HepG2 (cell line): ENCODE results near the gene NCDN. TPM values are rescaled to one million over a fixed set of nuclear protein-coding genes. Genes with fewer than 3 reads are reported as not detected.

Experiments used
- ATAC-seq: fragments of 200-7000 bp; cut with Tn5 transposase; 3 replicates; pipeline ENCODE4 v1.9.1; 2020; ENCODE audit warnings: mild to moderate bottlenecking, moderate library complexity
- BruUV-seq: library from RNA; stranded (reverse); fragments of 400-500 nt; replicated peaks from 2 replicates; lab custom pipeline; 2021; lab: Mats Ljungman, UMichigan
- CTCF ChIA-PET: fragments of 300-600 bp; formaldehyde crosslinking; extraction: SDS; loops from one replicate; lab custom pipeline; 2021; ENCODE audit warnings: low total read pairs, inconsistent platforms, low intra/inter-chr PET ratio; lab: Yijun Ruan, JAX
- POLR2A ChIA-PET: fragments of 350-600 bp; sonication (Branson Sonifier 250); formaldehyde crosslinking; loops from one replicate; lab custom pipeline; 2020; ENCODE audit warnings: antibody characterized with exemption, inconsistent platforms; lab: Yijun Ruan, JAX
- DNase-seq: peaks from one replicate; pipeline ENCODE4 v3.0.0-alpha.2; 2015; ENCODE audit warnings: low spot score
- FAIRE-seq: peaks from 3 replicates; lab custom pipeline; 2011; peaks lifted over from hg19 to GRCh38; lab: Jason Lieb, UNC
- H2AFZ ChIP-seq: one replicate; pipeline ENCODE4 v1.6.1; 2011; ENCODE audit warnings: low read length, inconsistent platforms
- H3K27ac ChIP-seq: fragments of 300-600 bp; 3 replicates; pipeline ENCODE4 v1.8.0; 2011; ENCODE audit warnings: mixed run types, mild to moderate bottlenecking, mixed read lengths, low read length, inconsistent platforms; ENCODE audit not compliant: insufficient read depth; ENCODE audit errors: extremely low read length
- H3K27me3 ChIP-seq, 2 experiments: fragments of 200-600 bp in 1 of 2; 2 replicates in 1 of 2; 3 replicates in 1 of 2; pipeline versions ENCODE4 v1.6.0 to v1.8.0; 2011; ENCODE audit warnings: low read length in 2 of 2, mild to moderate bottlenecking in 2 of 2, moderate library complexity in 2 of 2, inconsistent platforms in 1 of 2; ENCODE audit not compliant: insufficient read depth in 2 of 2, control insufficient read depth in 1 of 2
- H3K36me3 ChIP-seq, 2 experiments: fragments of 200-600 bp in 1 of 2; replicated peaks in 1 of 2; 2 replicates in 1 of 2; 3 replicates in 1 of 2; pipeline versions ENCODE4 v1.5.1 to v1.8.0; 2011; ENCODE audit warnings: low read length in 2 of 2, inconsistent platforms in 1 of 2; ENCODE audit not compliant: insufficient read depth in 2 of 2, control insufficient read depth in 1 of 2
- H3K4me1 ChIP-seq: 2 replicates; pipeline ENCODE4 v1.5.1; 2012; ENCODE audit warnings: low read length, inconsistent platforms; ENCODE audit not compliant: insufficient read depth
- H3K4me2 ChIP-seq: 2 replicates; pipeline ENCODE4 v1.6.0; 2011; ENCODE audit warnings: low read depth, low read length, inconsistent platforms
- H3K4me3 ChIP-seq, 3 experiments: fragments of 200-600 bp in 1 of 3; sonication (generic), shearing (Covaris generic) in 1 of 3; replicated peaks in 1 of 3; 2 replicates each; pipeline ENCODE4 v1.5.1; 2011 to 2016; ENCODE audit warnings: low read length in 3 of 3, inconsistent platforms in 2 of 3, low read depth in 2 of 3, mild to moderate bottlenecking in 2 of 3, control low read depth in 1 of 3, mixed read lengths in 1 of 3; ENCODE audit not compliant: insufficient read depth in 1 of 3
- H3K79me2 ChIP-seq: one replicate; pipeline ENCODE4 v1.6.1; 2011; ENCODE audit warnings: low read length, inconsistent platforms; ENCODE audit not compliant: insufficient read depth
- H3K9ac ChIP-seq: 2 replicates; pipeline ENCODE4 v1.6.0; 2011; ENCODE audit warnings: mild to moderate bottlenecking, low read depth, low read length, inconsistent platforms; ENCODE audit not compliant: insufficient read depth
- H3K9me3 ChIP-seq: 2 replicates; pipeline ENCODE4 v1.5.1; 2012; ENCODE audit warnings: mild to moderate bottlenecking, low read length
- H4K20me1 ChIP-seq: 2 replicates; pipeline ENCODE4 v1.6.0; 2011; ENCODE audit warnings: inconsistent platforms, mild to moderate bottlenecking, low read length, moderate library complexity; ENCODE audit not compliant: insufficient read depth
- ARNT ChIP-seq: fragments of 450-650 bp; IDR thresholded peaks from 2 replicates; pipeline ENCODE4 v1.6.1; 2017
- BATF2 ChIP-seq: sonication (generic); formaldehyde crosslinking; IDR thresholded peaks from 2 replicates; pipeline ENCODE4 v1.8.0; 2022; ENCODE audit warnings: mild to moderate bottlenecking, missing genetic modification reagents, moderate library complexity
- ETS1 ChIP-seq: sonication (generic); formaldehyde crosslinking; IDR thresholded peaks from 2 replicates; pipeline ENCODE4 v1.4.0; 2020; ENCODE audit warnings: missing genetic modification reagents
- RXRB ChIP-seq: IDR thresholded peaks from 2 replicates; pipeline ENCODE4 v1.6.1; 2016; ENCODE audit warnings: borderline replicate concordance, missing genetic modification reagents, missing compliant biosample characterization
- SNAPC2 ChIP-seq: sonication (generic); formaldehyde crosslinking; IDR thresholded peaks from 2 replicates; pipeline ENCODE4 v1.8.1; 2022; ENCODE audit warnings: mild to moderate bottlenecking, missing genetic modification reagents
- ZNF513 ChIP-seq: sonication (generic); formaldehyde crosslinking; conservative IDR thresholded peaks from 2 replicates; pipeline ENCODE4 v1.5.0; 2020; ENCODE audit warnings: missing genetic modification reagents
- ZNF724P ChIP-seq: sonication (generic); formaldehyde crosslinking; IDR thresholded peaks from 2 replicates; pipeline ENCODE4 v1.8.0; 2022; ENCODE audit warnings: missing genetic modification reagents, borderline replicate concordance
- ZNF746 ChIP-seq: sonication (generic); formaldehyde crosslinking; IDR thresholded peaks from 2 replicates; pipeline ENCODE4 v1.8.0; 2022; ENCODE audit warnings: mild to moderate bottlenecking, missing genetic modification reagents
- ZNF772 ChIP-seq: sonication (generic); formaldehyde crosslinking; IDR thresholded peaks from 2 replicates; pipeline ENCODE4 v1.5.0; 2020; ENCODE audit warnings: mild to moderate bottlenecking, missing genetic modification reagents
- WGBS: methylation state at CpG from one replicate; pipeline ENCODE4 v1.1.6; 2017; ENCODE audit warnings: low lambda C conversion rate; 5-methylcytosine and 5-hydroxymethylcytosine counted together
- in situ Hi-C: cut with HindIII; loops from 2 replicates; pipeline ENCODE4 v1.10.0; 2017; ENCODE audit warnings: low pct_unique_long_range_greater_than_20kb; ENCODE audit not compliant: extremely low pct_ligation_motif_present
- intact Hi-C: fragments of 100-400 bp; cut with micrococcal nuclease; formaldehyde crosslinking; loops from one replicate; pipeline ENCODE4 v1.10.0; 2022; ENCODE audit not compliant: unreplicated experiment
- polyA plus RNA-seq, 8 experiments: library from polyadenylated mRNA; depleted of rRNA in 3 of 8; stranded (reverse) in 7 of 8; unstranded in 1 of 8; fragments of >200 nt; fragmentation: Illumina TruSeq in 4 of 8; extraction: Trizol in 4 of 8; gene quantifications; 2 replicates each; pipeline versions ENCODE4 v1.2.1 to v1.2.3, GENCODE V29; 2011 to 2016; ENCODE audit warnings: low read depth in 4 of 8, missing spikeins in 1 of 8, mixed read lengths in 1 of 8; ENCODE audit not compliant: insufficient read depth in 1 of 8
- total RNA-seq, 5 experiments: library from RNA; depleted of rRNA; stranded (reverse); fragments of >200 nt; fragmentation: Illumina TruSeq; extraction: Trizol; gene quantifications; 2 replicates each; pipeline ENCODE4 v1.2.3, GENCODE V29; 2016; ENCODE audit warnings: low read depth in 1 of 5

Gene NCDN
- total and polyA plus RNA-seq, 2 of the 13 experiments (the other 11 are each of a cell fraction or from before 2014, with no cell fraction given), result 6.6 to 9.3 TPM

GRCh38 chr1:35532497-35533223, 24.9 kb upstream of the NCDN start:
- H3K9me3 ChIP-seq, result no peaks in the 10 kb centered on the region
- no peak overlapping the region for H2AFZ ChIP-seq
- H3K36me3 ChIP-seq, result peaks cover 2 to 20% of the 10 kb centered on the region in 2 experiments; a peak in 4 of 5 replicates
- ChIA-PET POLR2A (no interaction called here), CTCF (no interaction called here)
- H4K20me1 ChIP-seq, result no peaks in the 10 kb centered on the region
- H3K27me3 ChIP-seq, result no peaks in the 10 kb centered on the region
- no TSS peak for BruUV-seq
- 100% methylated on average over 1 of the region's 1 CpG for WGBS
- H3K4me3 ChIP-seq, result no peak overlapping the region
- FAIRE-seq, result no peak
- ATAC-seq, result no peak
- no peaks in the 10 kb centered on the region for H3K4me1 ChIP-seq
- intact Hi-C loops (no loop called here), in situ Hi-C loops (no loop called here)
- peaks cover 9% of the 10 kb centered on the region for H3K79me2 ChIP-seq
- H3K9ac ChIP-seq, result no peak overlapping the region
- H3K4me2 ChIP-seq, result no peak overlapping the region
- TF ChIP-seq ZNF513, result no peak
- no peak for TF ChIP-seq RXRB (CRISPR knock-in tag)
- no peak for TF ChIP-seq ARNT
- no peak for TF ChIP-seq ZNF746 (CRISPR knock-in tag)
- TF ChIP-seq ETS1 (CRISPR knock-in tag), result no peak
- TF ChIP-seq ZNF772 (CRISPR knock-in tag), result no peak
- no peak for TF ChIP-seq SNAPC2 (CRISPR knock-in tag)
- no peak for TF ChIP-seq ZNF724P
- TF ChIP-seq BATF2 (CRISPR knock-in tag), result no peak
- no peak for DNase-seq
- no peak overlapping the region for H3K27ac ChIP-seq
